ENCODE results near the gene PNCK. TPM values are rescaled to one million over a fixed set of nuclear protein-coding genes. Genes with fewer than 3 reads are reported as not detected.
A peak's percentile ranks its signal among the peaks of the same experiment; 100 is the strongest.

The PNCK gene
- polyA plus RNA-seq, 3 donors, result not detected

GRCh38 chrX:153642655-153643430, 30.8 kb downstream of the PNCK start:
- Histone ChIP-seq H4K20me1 (ENCODE audit: insufficient read depth, low read length) (no peaks in the 10 kb centered on the region), H3K27ac (ENCODE audit: low read depth in 1 of 2, low read length in 2 of 2) (no peak overlapping the region), H3K4me1 (ENCODE audit: control insufficient read depth in 1 of 2, insufficient read depth in 2 of 2, low read length in 2 of 2) (peaks cover 0 to 5% of the 10 kb centered on the region in 2 donors), H3K36me3 (replicated peaks in 1 of 2; ENCODE audit: control insufficient read depth in 1 of 2, insufficient read depth in 2 of 2, low read length in 2 of 2) (no peaks in the 10 kb centered on the region), H3K79me2 (ENCODE audit: insufficient read depth, low read length) (no peaks in the 10 kb centered on the region), H3K9me3 (replicated peaks in 1 of 2; ENCODE audit: control insufficient read depth in 1 of 2, insufficient read depth in 1 of 2, low read length in 2 of 2) (peaks cover 0 to 12% of the 10 kb centered on the region in 2 donors), H2AFZ (ENCODE audit: insufficient read depth, low read depth, low read length, poor library complexity, severe bottlenecking) (no peak overlapping the region), H3K27me3 (ENCODE audit: control insufficient read depth in 2 of 2, insufficient read depth in 2 of 2, low read length in 2 of 2) (peaks cover 16 to 56% of the 10 kb centered on the region in 2 donors), H3K9ac (ENCODE audit: insufficient read depth, low read length, poor library complexity, severe bottlenecking) (no peak overlapping the region), H3K4me2 (replicated peaks; ENCODE audit: extremely low read depth, low read length, poor library complexity, severe bottlenecking) (no peak overlapping the region), H3K4me3 (replicated peaks in 1 of 3; ENCODE audit: low read depth in 2 of 3, low read length in 3 of 3) (no peak overlapping the region)
- TF ChIP-seq CTCF (IDR thresholded peaks at IDR 0.05), result no peak
- Mint-ChIP-seq H3K9me3 (peaks cover 0 to 21% (median 8%) of the 10 kb centered on the region in 7 donors), H3K27ac (no peak overlapping the region), H3K36me3 (peaks cover 0 to 1% of the 10 kb centered on the region in 2 donors), H3K27me3 (ENCODE audit: low read depth in 3 of 3) (peaks cover 45 to 74% (median 68%) of the 10 kb centered on the region in 3 donors), H3K4me1 (peaks cover 2% of the 10 kb centered on the region), H3K4me3 (peak overlapping the region in 1 of 2 donors; percentile 78)
- DNase-seq, result no peak
- WGBS (ENCODE audit: insufficient coverage), result 8% methylated on average over 29 of the region's 48 CpGs
- intact Hi-C loops (cut with micrococcal nuclease), result no loop called here

- Histone ChIP-seq H3K9ac (ENCODE audit: insufficient read depth, low read length, poor library complexity, severe bottlenecking) (no peak overlapping the region), H3K4me3 (replicated peaks in 1 of 3; ENCODE audit: low read depth in 2 of 3, low read length in 3 of 3) (no peak overlapping the region), H4K20me1 (ENCODE audit: insufficient read depth, low read length) (no peaks in the 10 kb centered on the region), H3K79me2 (ENCODE audit: insufficient read depth, low read length) (no peaks in the 10 kb centered on the region), H3K27ac (ENCODE audit: low read depth in 1 of 2, low read length in 2 of 2) (no peak overlapping the region), H2AFZ (ENCODE audit: insufficient read depth, low read depth, low read length, poor library complexity, severe bottlenecking) (no peak overlapping the region), H3K36me3 (replicated peaks in 1 of 2; ENCODE audit: control insufficient read depth in 1 of 2, insufficient read depth in 2 of 2, low read length in 2 of 2) (no peaks in the 10 kb centered on the region), H3K4me1 (ENCODE audit: control insufficient read depth in 1 of 2, insufficient read depth in 2 of 2, low read length in 2 of 2) (peaks cover 0 to 3% of the 10 kb centered on the region in 2 donors), H3K27me3 (ENCODE audit: control insufficient read depth in 2 of 2, insufficient read depth in 2 of 2, low read length in 2 of 2) (peaks cover 16 to 50% of the 10 kb centered on the region in 2 donors), H3K9me3 (replicated peaks in 1 of 2; ENCODE audit: control insufficient read depth in 1 of 2, insufficient read depth in 1 of 2, low read length in 2 of 2) (peaks cover 0 to 12% of the 10 kb centered on the region in 2 donors), H3K4me2 (replicated peaks; ENCODE audit: extremely low read depth, low read length, poor library complexity, severe bottlenecking) (no peak overlapping the region)
- intact Hi-C loops (cut with micrococcal nuclease), result no loop called here
- peaks cover 0 to 1% of the 10 kb centered on the region in 2 donors for H3K36me3 Mint-ChIP-seq
- H3K4me1 Mint-ChIP-seq, result peaks cover 2% of the 10 kb centered on the region
- no peak for DNase-seq
- H3K9me3 Mint-ChIP-seq, result peaks cover 0 to 21% (median 8%) of the 10 kb centered on the region in 7 donors
- H3K4me3 Mint-ChIP-seq, result peak overlapping the region in 1 of 2 donors; percentile 57
- 1% methylated on average over 19 of the region's 62 CpGs for WGBS (ENCODE audit: insufficient coverage)
- peaks cover 43 to 67% (median 63%) of the 10 kb centered on the region in 3 donors for H3K27me3 Mint-ChIP-seq (ENCODE audit: low read depth in 3 of 3)
- TF ChIP-seq CTCF (IDR thresholded peaks at IDR 0.05), result no peak
- no peak overlapping the region for H3K27ac Mint-ChIP-seq
Observed at GRCh38 chrX:153642051-153642654, 31.5 kb downstream of the PNCK start.
